GM23248 (cell line): ENCODE measurements around the gene ATP6V0E1. TPM values are rescaled to one million over a fixed set of nuclear protein-coding genes. Genes with fewer than 3 reads are reported as not detected.

Experiments
- DNase-seq: peaks from one replicate; pipeline ENCODE4 v3.0.0-alpha.2; 2015
- H2AFZ ChIP-seq: fragments of 200-600 bp; sonication (generic); 2 replicates; pipeline ENCODE4 v1.6.1; 2016; ENCODE audit warnings: antibody characterized with exemption
- H3F3A ChIP-seq: fragments of 200-600 bp; sonication (generic); 2 replicates; pipeline ENCODE4 v1.6.1; 2016; ENCODE audit warnings: mild to moderate bottlenecking, antibody characterized with exemption, mixed run types; ENCODE audit not compliant: insufficient read depth
- H3K27ac ChIP-seq: fragments of 200-600 bp; sonication (generic); 2 replicates; pipeline ENCODE4 v1.5.1; 2016; ENCODE audit warnings: mild to moderate bottlenecking
- H3K27me3 ChIP-seq: fragments of 200-600 bp; sonication (generic); replicated peaks from 2 replicates; pipeline ENCODE4 v1.6.1; 2016; ENCODE audit warnings: mild to moderate bottlenecking; ENCODE audit not compliant: insufficient read depth
- H3K36me3 ChIP-seq: fragments of 200-600 bp; sonication (generic); 2 replicates; pipeline ENCODE4 v1.6.1; 2016; ENCODE audit warnings: low read depth, mild to moderate bottlenecking
- H3K4me1 ChIP-seq: fragments of 200-600 bp; sonication (generic); 2 replicates; pipeline ENCODE4 v1.6.1; 2016; ENCODE audit warnings: mild to moderate bottlenecking; ENCODE audit not compliant: insufficient read depth
- H3K4me2 ChIP-seq: fragments of 200-600 bp; sonication (generic); one replicate; pipeline ENCODE4 v1.6.1; 2016; ENCODE audit warnings: mild to moderate bottlenecking; ENCODE audit not compliant: unreplicated experiment
- H3K4me3 ChIP-seq: fragments of 200-600 bp; sonication (generic); 2 replicates; pipeline ENCODE4 v1.5.1; 2016; ENCODE audit warnings: mild to moderate bottlenecking
- H3K79me2 ChIP-seq: fragments of 200-600 bp; sonication (generic); 2 replicates; pipeline ENCODE4 v1.6.1; 2016; ENCODE audit warnings: mild to moderate bottlenecking; ENCODE audit not compliant: insufficient read depth
- H3K9ac ChIP-seq: fragments of 200-600 bp; sonication (generic); 2 replicates; pipeline ENCODE4 v1.6.1; 2016; ENCODE audit warnings: mild to moderate bottlenecking
- H3K9me2 ChIP-seq: fragments of 200-600 bp; sonication (generic); 2 replicates; pipeline ENCODE4 v1.6.1; 2016; ENCODE audit warnings: mixed run types, mild to moderate bottlenecking, moderate library complexity; ENCODE audit not compliant: insufficient read depth
- H3K9me3 ChIP-seq: fragments of 200-600 bp; sonication (generic); one replicate; pipeline ENCODE4 v1.6.1; 2017; ENCODE audit warnings: low read depth
- H4K20me1 ChIP-seq: fragments of 200-600 bp; sonication (generic); 2 replicates; pipeline ENCODE4 v1.6.0; 2016; ENCODE audit not compliant: insufficient read depth
- EZH2 ChIP-seq: fragments of 200-600 bp; sonication (generic); IDR thresholded peaks from 2 replicates; pipeline ENCODE4 v1.6.1; 2018; ENCODE audit warnings: antibody characterized with exemption, mild to moderate bottlenecking; ENCODE audit not compliant: insufficient read depth, poor library complexity, severe bottlenecking
- EZH2phosphoT487 ChIP-seq: fragments of 200-600 bp; sonication (generic); IDR thresholded peaks from 2 replicates; pipeline ENCODE4 v1.6.1; 2018; ENCODE audit warnings: antibody characterized with exemption, moderate library complexity, mild to moderate bottlenecking, low read depth; ENCODE audit not compliant: insufficient read depth
- WGBS, 2 experiments: methylation state at CpG; one replicate each; pipeline ENCODE4 v1.1.6; 2015 to 2017; ENCODE audit warnings: low lambda C conversion rate in 2 of 2, low coverage in 1 of 2; ENCODE audit errors: missing lambda C conversion rate in 2 of 2; 5-methylcytosine and 5-hydroxymethylcytosine counted together
- in situ Hi-C: fragments of 300-500 bp; cut with MboI; formaldehyde crosslinking; loops from 2 replicates; pipeline ENCODE4 v1.15.0; 2020
- polyA plus RNA-seq: library from polyadenylated mRNA; unstranded; fragments of >200 nt; fragmentation: Nextera tagmentation; extraction: Ambion mirVana; gene quantifications from 2 replicates; pipeline ENCODE4 v1.2.1, GENCODE V29; 2016
- total RNA-seq: library from RNA; depleted of rRNA; stranded (reverse); fragments of >200 nt; shearing (Covaris generic); gene quantifications from 2 replicates; pipeline ENCODE4 v1.2.3, GENCODE V29; 2014

Gene ATP6V0E1
- total and polyA plus RNA-seq, 2 experiments from 2014 or later, result 175 to 675 TPM

- in situ Hi-C loops, result no loop called here
- H3K4me2 ChIP-seq, result peak overlapping the region; percentile 99
Measured at GRCh38 chr5:173057062-173057924, 73.7 kb downstream of the ATP6V0E1 start.

GRCh38 chr5:173062141-173062540, 78.6 kb downstream of the ATP6V0E1 start:
- Histone ChIP-seq H3K9me3 (no peaks in the 10 kb centered on the region), H3K9me2 (no peaks in the 10 kb centered on the region), H3F3A (peaks cover 20% of the 10 kb centered on the region), H3K27ac (no peak overlapping the region), H3K9ac (no peak overlapping the region), H3K4me3 (no peak overlapping the region), H3K4me1 (peaks cover 6% of the 10 kb centered on the region), H3K79me2 (peaks cover 91% of the 10 kb centered on the region), H4K20me1 (no peaks in the 10 kb centered on the region), H3K4me2 (no peak overlapping the region), H3K27me3 (no peaks in the 10 kb centered on the region), H2AFZ (no peak overlapping the region), H3K36me3 (no peaks in the 10 kb centered on the region)
- TF ChIP-seq EZH2 (no peak), EZH2phosphoT487 (no peak)
- in situ Hi-C loops, result no loop called here
- WGBS, 2 experiments, result 66 to 73% methylated on average over 4 of the region's 4 CpGs
- no peak for DNase-seq

More at GRCh38 chr5:173057062-173057924, 73.7 kb downstream of the ATP6V0E1 start:
- Histone ChIP-seq H3K79me2 (peaks cover 45% of the 10 kb centered on the region), H3K27me3 (no peaks in the 10 kb centered on the region), H4K20me1 (no peaks in the 10 kb centered on the region), H2AFZ (peak overlapping the region; percentile 89), H3K27ac (peak overlapping the region; percentile 91), H3K4me1 (peaks cover 6% of the 10 kb centered on the region), H3K9me2 (no peaks in the 10 kb centered on the region), H3F3A (peaks cover 20% of the 10 kb centered on the region), H3K4me3 (peak overlapping the region; percentile 93), H3K9me3 (no peaks in the 10 kb centered on the region), H3K9ac (peak overlapping the region; percentile 92), H3K36me3 (no peaks in the 10 kb centered on the region)
- TF ChIP-seq EZH2, result no peak
- TF ChIP-seq EZH2phosphoT487, result no peak
- 1 to 2% methylated on average over 20 to 38 of the region's 38 CpGs for WGBS, 2 experiments
- DNase-seq, result peak; percentile 99

- DNase-seq, result no peak
- no peak for TF ChIP-seq EZH2
- TF ChIP-seq EZH2phosphoT487, result no peak
- H3K27ac ChIP-seq, result no peak overlapping the region
- H3K79me2 ChIP-seq, result peaks cover 96% of the 10 kb centered on the region
- no peaks in the 10 kb centered on the region for H4K20me1 ChIP-seq
- H3K9me3 ChIP-seq, result no peaks in the 10 kb centered on the region
- H3K4me3 ChIP-seq, result no peak overlapping the region
- H3K36me3 ChIP-seq, result no peaks in the 10 kb centered on the region
- no peaks in the 10 kb centered on the region for H3K9me2 ChIP-seq
- in situ Hi-C loops, result no loop called here
- H3K4me2 ChIP-seq, result no peak overlapping the region
- H3F3A ChIP-seq, result no peaks in the 10 kb centered on the region
- H3K9ac ChIP-seq, result no peak overlapping the region
- H2AFZ ChIP-seq, result no peak overlapping the region
- no peaks in the 10 kb centered on the region for H3K4me1 ChIP-seq
- no peaks in the 10 kb centered on the region for H3K27me3 ChIP-seq
Measured at GRCh38 chr5:173065155-173065554, 81.6 kb downstream of the ATP6V0E1 start.

- 74 to 76% methylated on average over 7 of the region's 7 CpGs for WGBS, 2 experiments
- no peak overlapping the region for H2AFZ ChIP-seq
- TF ChIP-seq EZH2phosphoT487 (no peak), EZH2 (no peak)
- no peak overlapping the region for H3K9ac ChIP-seq
- H3K4me2 ChIP-seq, result no peak overlapping the region
- in situ Hi-C loops, result no loop called here
- H3K9me3 ChIP-seq, result no peaks in the 10 kb centered on the region
- no peak overlapping the region for H3K4me3 ChIP-seq
- H3K36me3 ChIP-seq, result no peaks in the 10 kb centered on the region
- H3K27me3 ChIP-seq, result no peaks in the 10 kb centered on the region
- 0 out of 2 replicates have a peak, but pooled peaks cover 4% of the 10 kb centered on the region for H3K4me1 ChIP-seq
- H3K27ac ChIP-seq, result no peak overlapping the region
- H4K20me1 ChIP-seq, result no peaks in the 10 kb centered on the region
- H3K79me2 ChIP-seq, result peaks cover 68% of the 10 kb centered on the region
- no peaks in the 10 kb centered on the region for H3F3A ChIP-seq
- H3K9me2 ChIP-seq, result no peaks in the 10 kb centered on the region
- no peak for DNase-seq
Measured at GRCh38 chr5:173069671-173070070, 86.1 kb downstream of the ATP6V0E1 start.
